ENCODE results near the gene SOWAHB.
"Not testable (repeated sequence)": the region's sequence is repeated elsewhere in the genome, so short reads cannot be mapped to it uniquely, and the experiment has no call there.

Gene SOWAHB

GRCh38 chr4:76882630-76883029 lies 15.3 kb downstream of the SOWAHB start:
- DNase-seq (ENCODE audit: low spot score) = no peak
- no peak overlapping the region for H3K27ac ChIP-seq
- no peak overlapping the region for H3K4me3 ChIP-seq
- TF ChIP-seq CTCF (IDR thresholded peaks at IDR 0.05) = no peak

- TF ChIP-seq CTCF (IDR thresholded peaks at IDR 0.05) = no peak
- H3K27ac ChIP-seq = no peak overlapping the region
- DNase-seq (ENCODE audit: low spot score) = no peak
- H3K4me3 ChIP-seq = no peak overlapping the region
Observed at GRCh38 chr4:76881375-76881774, 16.6 kb downstream of the SOWAHB start.

- H3K4me3 ChIP-seq = no peak overlapping the region
- no peak for TF ChIP-seq CTCF (IDR thresholded peaks at IDR 0.05)
- H3K27ac ChIP-seq = no peak overlapping the region
- DNase-seq (ENCODE audit: low spot score) = no peak
Observed at GRCh38 chr4:76879731-76880364, 18.1 kb downstream of the SOWAHB start.

- H3K4me3 ChIP-seq; H3K27ac ChIP-seq; DNase-seq (ENCODE audit: low spot score): not testable (repeated sequence)
Observed at GRCh38 chr4:76878641-76879165, 19.2 kb downstream of the SOWAHB start.

- Histone ChIP-seq H3K4me3 (no peak overlapping the region), H3K27ac (no peak overlapping the region)
- TF ChIP-seq CTCF (IDR thresholded peaks at IDR 0.05) = no peak
- DNase-seq (ENCODE audit: low spot score) = no peak
Observed at GRCh38 chr4:76874176-76874575, 23.8 kb downstream of the SOWAHB start.

GRCh38 chr4:76873495-76873894 lies 24.4 kb downstream of the SOWAHB start:
- Histone ChIP-seq H3K27ac (no peak overlapping the region), H3K4me3 (no peak overlapping the region)
- no peak for TF ChIP-seq CTCF (IDR thresholded peaks at IDR 0.05)
- DNase-seq (ENCODE audit: low spot score) = no peak

- Histone ChIP-seq H3K4me3 (no peak overlapping the region), H3K27ac (no peak overlapping the region)
- no peak for TF ChIP-seq CTCF (IDR thresholded peaks at IDR 0.05)
- no peak for DNase-seq (ENCODE audit: low spot score)
Observed at GRCh38 chr4:76872556-76872955, 25.4 kb downstream of the SOWAHB start.

GRCh38 chr4:76868780-76869179 lies 29.2 kb downstream of the SOWAHB start:
- not testable (repeated sequence) for H3K27ac ChIP-seq; H3K4me3 ChIP-seq; DNase-seq (ENCODE audit: low spot score)

Data from coronary artery (tissue), 2 donors.